Activated naive CD4-positive, alpha-beta T cell treated with Interleukin-2 at 50 U/mL for 16 hours (primary cell): ENCODE measurements around the gene HMGN3.
"Not testable (repeated sequence)": the region's sequence is repeated elsewhere in the genome, so short reads cannot be mapped to it uniquely, and the experiment has no call there.

Experiments used
- DNase-seq: peaks from one replicate; pipeline ENCODE4 v3.0.0-alpha.2; 2020

Gene HMGN3

GRCh38 chr6:79234150-79235022 lies at the start of gene HMGN3:
Gene HMGN3 (minus strand): TSS chr6:79234682.
- DNase-seq, result peak; percentile 93

DNA sequence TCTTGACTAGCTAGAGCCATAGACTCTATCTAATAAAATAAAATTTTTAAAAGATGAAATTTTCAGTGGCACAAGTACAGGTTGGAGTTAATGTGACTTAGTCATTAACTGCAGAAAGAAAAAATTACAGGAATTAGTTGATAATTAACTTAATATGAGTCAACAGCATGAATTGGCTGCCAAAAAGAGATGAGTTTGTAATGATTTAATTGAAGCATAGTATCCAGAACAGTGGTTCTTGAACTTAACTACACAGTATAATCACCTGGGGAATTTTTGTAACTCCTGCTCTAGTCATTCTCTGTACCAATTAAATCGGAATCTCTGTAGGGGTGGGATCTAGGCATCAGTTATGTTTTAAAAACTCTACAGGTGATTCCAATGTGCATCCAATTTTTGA lies 46.3 kb upstream of the HMGN3 start:
- no peak for DNase-seq

DNA sequence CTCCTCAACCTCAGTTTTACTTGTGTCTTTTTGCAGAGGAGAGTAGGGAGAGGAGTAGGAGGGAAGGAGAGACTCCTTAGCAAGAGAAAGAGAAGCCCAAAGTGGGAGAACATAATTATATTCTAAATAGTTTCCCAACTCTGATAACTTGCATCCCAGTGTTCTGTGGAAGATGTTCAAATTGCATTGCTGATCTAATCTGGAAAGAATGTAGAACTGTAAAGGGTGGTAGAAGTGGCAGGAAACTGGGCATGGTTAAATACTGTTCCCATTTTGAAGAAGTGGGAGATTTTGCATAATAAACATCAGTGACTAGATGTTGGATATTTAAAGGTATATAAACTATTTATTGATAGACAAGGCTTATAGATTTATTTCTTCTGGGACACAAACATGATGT lies 42.6 kb upstream of the HMGN3 start:
- no peak for DNase-seq

- DNase-seq, result no peak
Measured at GRCh38 chr6:79269877-79270276, 35.4 kb upstream of the HMGN3 start.

DNA sequence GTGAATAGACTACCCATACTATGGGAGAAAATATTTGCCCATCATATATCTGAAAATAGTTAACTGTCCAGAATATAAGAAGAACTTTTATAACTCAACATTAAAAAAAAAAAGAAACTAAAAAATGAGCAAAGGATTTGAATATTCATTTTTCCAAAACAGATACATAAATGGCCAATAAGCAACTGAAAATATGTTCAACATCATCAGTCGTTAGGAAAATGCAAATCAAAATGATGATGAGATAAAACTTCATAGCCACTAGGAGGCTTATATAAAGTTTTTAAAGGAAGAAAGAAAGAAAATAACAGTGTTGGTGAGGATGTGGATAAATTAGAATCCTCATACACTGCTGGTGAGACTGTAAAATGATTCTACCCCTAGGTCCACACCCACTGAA lies 32.6 kb upstream of the HMGN3 start:
- DNase-seq, result no peak

GRCh38 chr6:79266051-79266450 lies 31.6 kb upstream of the HMGN3 start:
- DNase-seq, result no peak

GRCh38 chr6:79263359-79263758 lies 28.9 kb upstream of the HMGN3 start:
- no peak for DNase-seq

DNA sequence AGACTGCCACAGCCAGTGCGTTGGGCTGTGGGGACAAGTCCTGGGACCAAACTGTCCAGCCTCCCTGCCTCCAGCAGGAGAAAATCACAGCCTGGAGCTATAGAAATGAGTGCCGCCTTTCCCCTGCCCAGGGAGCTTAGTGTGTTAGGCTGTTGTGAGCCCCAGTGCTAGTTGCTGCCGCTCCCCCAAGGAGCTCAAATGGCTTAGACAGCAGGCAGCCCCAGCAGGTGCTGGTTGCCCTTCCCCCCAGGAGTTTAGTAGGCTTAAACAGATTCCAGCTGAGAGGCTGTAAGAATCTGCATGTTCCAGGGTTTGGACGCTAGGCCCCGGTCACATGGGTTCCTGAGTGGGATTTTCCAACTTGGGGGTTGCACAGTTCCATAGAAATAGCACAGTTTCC lies 27.2 kb upstream of the HMGN3 start:
- no peak for DNase-seq

GRCh38 chr6:79260772-79261171 lies 26.3 kb upstream of the HMGN3 start:
- no peak for DNase-seq

- DNase-seq, result no peak
Measured at GRCh38 chr6:79257381-79258205, 23.1 kb upstream of the HMGN3 start.

- DNase-seq, result not testable (repeated sequence)
Measured at GRCh38 chr6:79256770-79257169, 22.3 kb upstream of the HMGN3 start.

DNA sequence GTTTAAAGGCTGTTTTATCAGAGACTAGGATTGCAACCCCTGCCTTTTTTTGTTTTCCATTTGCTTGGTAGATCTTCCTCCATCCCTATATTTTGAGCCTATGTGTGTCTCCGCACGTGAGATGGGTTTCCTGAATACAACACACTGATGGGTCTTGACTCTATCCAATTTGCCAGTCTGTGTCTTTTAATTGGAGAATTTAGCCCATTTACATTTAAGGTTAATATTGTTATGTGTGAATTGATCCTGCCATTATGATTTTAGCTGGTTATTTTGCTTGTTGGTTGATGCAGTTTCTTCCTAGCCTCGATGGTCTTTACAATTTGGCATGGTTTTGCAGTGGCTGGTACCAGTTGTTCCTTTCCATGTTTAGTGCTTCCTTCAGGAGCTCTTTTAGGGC lies 20.6 kb upstream of the HMGN3 start:
- DNase-seq, result not testable (repeated sequence)

DNA sequence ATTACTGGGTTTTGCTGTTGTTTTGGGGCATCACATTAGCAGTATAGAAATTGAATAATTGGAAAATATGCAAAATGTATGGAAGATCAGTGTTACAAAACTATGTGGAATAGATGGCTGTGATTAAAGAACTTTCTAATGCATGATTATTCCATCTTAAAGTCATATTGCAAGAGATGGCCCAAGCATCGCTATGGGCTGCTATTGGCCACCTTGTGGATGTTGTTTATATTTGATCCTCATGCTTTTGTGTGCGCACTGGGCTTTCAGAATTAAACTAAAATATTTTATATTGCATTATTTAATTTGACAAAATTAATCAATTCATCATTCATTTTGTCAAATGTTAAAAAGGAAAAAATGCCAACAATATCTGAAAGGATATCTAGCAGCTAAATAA lies 16.1 kb upstream of the HMGN3 start:
- no peak for DNase-seq

- DNase-seq, result no peak
Measured at GRCh38 chr6:79250107-79250514, 15.6 kb upstream of the HMGN3 start.

GRCh38 chr6:79249136-79249535 lies 14.7 kb upstream of the HMGN3 start:
- no peak for DNase-seq

DNA sequence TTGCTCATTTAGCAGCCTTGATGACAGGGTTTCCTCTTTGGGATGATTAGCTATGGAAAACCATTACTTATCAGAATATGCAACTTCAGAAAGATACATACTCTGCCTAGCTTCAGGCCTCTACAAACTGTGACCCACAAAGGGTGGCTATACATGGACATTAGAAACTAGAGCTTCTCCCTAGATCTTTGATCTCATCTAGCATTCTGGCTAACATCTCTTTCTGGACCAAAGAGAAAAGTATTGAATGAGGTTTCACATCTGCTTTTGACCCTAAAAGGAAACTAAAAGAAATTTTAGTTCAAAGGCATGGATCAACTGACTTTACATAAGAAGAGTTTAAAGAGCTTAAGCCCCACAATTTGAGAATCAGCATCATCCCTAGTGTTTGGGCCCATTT lies 12.4 kb upstream of the HMGN3 start:
- DNase-seq, result no peak

- no peak for DNase-seq
Measured at GRCh38 chr6:79241228-79241627, 6.7 kb upstream of the HMGN3 start.

DNA sequence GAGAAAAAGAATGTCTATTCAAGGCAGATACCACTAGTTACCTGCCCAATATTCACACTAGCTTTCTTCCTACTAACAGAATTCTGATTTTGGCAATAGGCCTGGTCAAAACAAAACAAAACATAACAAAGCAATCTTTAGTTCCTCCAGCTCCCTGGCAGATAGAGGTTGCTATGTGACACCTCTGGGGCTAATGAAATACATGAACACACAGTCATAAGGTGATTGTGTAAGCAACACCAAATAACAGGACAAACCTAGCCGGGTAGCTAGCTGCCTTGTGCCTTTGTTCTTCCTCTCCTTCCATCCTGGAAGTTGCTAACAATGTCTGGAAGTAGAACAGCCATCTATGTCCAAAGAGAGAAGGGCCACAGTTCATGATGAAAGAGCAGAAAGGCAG lies 6.0 kb upstream of the HMGN3 start:
- no peak for DNase-seq

DNA sequence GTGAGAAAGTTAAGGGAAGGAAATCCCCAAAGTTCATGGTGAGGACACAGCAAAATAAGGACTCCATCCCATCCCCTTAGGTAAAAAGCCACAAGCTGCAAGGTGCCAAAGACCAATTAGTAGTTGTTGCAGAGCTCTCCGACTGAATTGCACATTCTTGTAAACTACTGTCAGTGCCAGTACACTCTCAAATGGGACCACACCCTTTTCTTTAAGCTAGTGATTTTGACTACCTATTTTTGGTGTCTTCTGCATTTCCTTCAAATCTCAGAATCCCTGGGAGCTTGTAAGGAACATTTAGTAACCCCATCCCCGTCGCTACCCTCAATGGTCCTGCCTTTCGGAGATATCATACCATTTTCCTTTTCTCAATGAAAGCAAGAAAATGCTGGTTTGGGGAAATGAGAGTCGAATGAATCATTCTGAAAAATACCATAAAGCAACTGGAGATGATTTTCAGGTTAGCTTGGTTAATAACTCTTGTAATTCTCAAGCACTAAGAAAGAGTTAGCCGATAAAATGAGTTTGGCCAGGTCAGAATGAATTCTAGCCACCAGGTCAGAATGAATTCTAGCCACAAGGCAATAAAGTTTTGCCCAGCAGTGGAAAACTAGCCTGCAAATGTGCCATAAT lies 5.2 kb upstream of the HMGN3 start:
- no peak for DNase-seq

GRCh38 chr6:79238919-79239318 lies 4.4 kb upstream of the HMGN3 start:
- DNase-seq, result no peak

- DNase-seq, result no peak
Measured at GRCh38 chr6:79236711-79237110, 2.2 kb upstream of the HMGN3 start.

DNA sequence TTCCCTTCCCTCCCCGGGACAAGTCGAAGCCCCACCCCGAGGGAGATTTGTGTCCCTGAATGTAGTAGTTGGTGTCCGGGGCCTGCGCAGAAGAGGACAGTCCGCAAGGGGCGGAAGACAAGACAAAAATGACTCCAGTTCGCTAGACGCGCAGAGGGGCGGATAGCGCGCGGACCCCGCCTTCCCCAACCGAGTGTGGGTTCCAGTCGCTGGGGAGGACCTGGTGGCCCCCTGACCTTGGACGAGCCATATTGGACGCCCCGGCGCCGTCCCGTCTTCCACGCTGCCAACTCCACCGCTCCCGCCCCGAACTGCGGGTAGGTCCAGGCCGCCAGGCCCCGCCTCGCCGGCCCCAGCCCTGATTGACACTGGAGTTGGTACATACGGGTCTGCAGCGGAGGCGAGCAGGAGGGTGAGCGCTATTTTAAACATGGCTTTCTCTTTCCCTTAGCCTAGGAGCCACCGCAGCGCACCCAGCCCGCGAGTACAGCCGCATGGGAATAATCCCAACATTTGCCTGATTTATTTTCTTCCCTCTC lies 802 bp downstream of the HMGN3 start:
- peak; percentile 73 for DNase-seq

DNA sequence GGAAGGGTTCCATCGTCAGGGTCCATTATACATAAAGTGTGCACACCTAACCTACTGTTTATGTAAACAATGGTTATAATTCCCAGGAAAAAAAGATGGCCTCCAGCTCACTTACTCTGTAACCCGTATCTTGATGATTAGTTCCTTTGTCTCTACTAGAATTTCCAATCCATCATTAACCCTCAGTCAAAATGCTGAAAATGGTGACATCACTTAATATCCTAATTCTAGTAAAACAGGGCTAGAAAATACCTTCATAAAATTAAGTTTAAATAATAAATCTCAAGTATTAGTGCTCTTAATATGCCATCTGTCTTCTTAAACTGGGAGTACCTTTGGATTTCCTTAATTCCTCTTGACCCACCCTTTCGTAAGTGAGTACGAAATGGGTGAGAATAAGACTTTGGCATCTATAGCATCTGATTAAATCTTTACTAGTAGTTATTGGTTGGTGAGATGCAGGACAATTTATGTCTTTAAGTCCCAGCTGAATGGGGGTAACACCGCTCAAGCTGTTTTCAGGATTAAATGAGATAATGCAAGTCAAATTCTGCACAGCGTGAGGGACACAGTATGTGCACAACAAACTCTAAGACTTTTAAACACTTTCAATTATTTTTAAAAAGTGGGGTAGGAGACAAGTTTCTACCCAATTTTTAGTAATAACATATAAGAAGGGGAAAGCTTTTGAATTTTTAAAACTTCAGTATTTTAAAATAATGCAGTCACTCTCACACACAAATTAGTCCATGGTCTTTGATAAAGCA lies 1.6 kb downstream of the HMGN3 start:
- no peak for DNase-seq
